MM.1S (cell line): ENCODE results near the gene NETO2.
"Not testable (repeated sequence)": the region's sequence is repeated elsewhere in the genome, so short reads cannot be mapped to it uniquely, and the experiment has no call there.

Source experiments
- CTCF ChIP-seq: fragments of 300-600 bp; sonication (generic); IDR thresholded peaks from 2 replicates; pipeline ENCODE4 v1.5.1; 2016; ENCODE audit warnings: antibody characterized with exemption, low read length, mixed read lengths
- EZH2 ChIP-seq: fragments of 300-600 bp; sonication (generic); optimal IDR thresholded peaks from 2 replicates; pipeline ENCODE3; 2017; ENCODE audit warnings: low read depth, mild to moderate bottlenecking, antibody characterized with exemption, low read length, mixed read lengths

- not testable (repeated sequence) for TF ChIP-seq EZH2, CTCF
Observed at GRCh38 chr16:47056061-47056460, 87.7 kb downstream of the NETO2 start.
